ENCODE measurements around the gene HTR3B. TPM values are rescaled to one million over a fixed set of nuclear protein-coding genes. Genes with fewer than 3 reads are reported as not detected.

The HTR3B gene
- total and polyA plus RNA-seq, 4 donors = 0.13 to 0.86 (median 0.79) TPM; not detected in 1

DNA sequence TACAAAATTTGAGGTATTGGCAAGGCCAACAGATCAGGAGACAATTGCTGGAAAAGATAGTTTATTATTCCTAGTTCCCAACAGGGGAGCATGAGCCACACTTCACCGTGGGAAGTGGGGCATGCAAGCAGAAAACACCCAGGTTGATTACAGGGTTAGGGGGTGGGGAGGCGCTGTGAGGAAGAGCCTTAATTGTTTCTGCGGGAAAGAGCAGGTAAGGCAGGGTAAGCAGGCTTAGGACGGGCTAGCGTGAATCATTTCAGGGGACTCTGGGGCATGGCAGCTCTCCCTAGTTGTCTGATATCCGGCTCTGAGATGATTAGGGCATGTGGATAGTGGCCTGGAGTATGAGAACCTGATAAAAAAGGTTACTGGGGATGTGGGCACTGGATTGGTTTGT, 49.6 kb downstream of the HTR3B start:
- 54% methylated on average over 6 of the region's 6 CpGs for WGBS (ENCODE audit: insufficient coverage)
- Histone ChIP-seq H3K4me1 (ENCODE audit: control insufficient read depth, insufficient read depth, low read length) (peaks cover 27% of the 10 kb centered on the region), H3K27ac (ENCODE audit: low read depth, low read length) (no peak overlapping the region), H3K27me3 (ENCODE audit: control insufficient read depth, insufficient read depth, low read length) (no peaks in the 10 kb centered on the region), H3K9me3 (ENCODE audit: control insufficient read depth, insufficient read depth, low read length) (no peaks in the 10 kb centered on the region), H3K4me3 (ENCODE audit: low read depth, low read length) (no peak overlapping the region), H3K36me3 (ENCODE audit: control insufficient read depth, insufficient read depth, low read length) (no peaks in the 10 kb centered on the region)
- no peak for DNase-seq (ENCODE audit: low read depth in 4 of 6, low spot score in 6 of 6)

GRCh38 chr11:113956986-113957385, 52.4 kb downstream of the HTR3B start:
- DNase-seq (ENCODE audit: low read depth in 4 of 6, low spot score in 6 of 6) = peak in 2 of 6 donors; percentile 26 to 61
- no peaks in the 10 kb centered on the region for H3K27me3 ChIP-seq (ENCODE audit: control insufficient read depth, insufficient read depth, low read length)
- no peaks in the 10 kb centered on the region for H3K36me3 ChIP-seq (ENCODE audit: control insufficient read depth, insufficient read depth, low read length)
- H3K4me1 ChIP-seq (ENCODE audit: control insufficient read depth, insufficient read depth, low read length) = peaks cover 21% of the 10 kb centered on the region
- H3K9me3 ChIP-seq (ENCODE audit: control insufficient read depth, insufficient read depth, low read length) = no peaks in the 10 kb centered on the region
- H3K4me3 ChIP-seq (ENCODE audit: low read depth, low read length) = no peak overlapping the region
- no peak overlapping the region for H3K27ac ChIP-seq (ENCODE audit: low read depth, low read length)
- WGBS (ENCODE audit: insufficient coverage) = 50% methylated on average over 8 of the region's 9 CpGs

DNA sequence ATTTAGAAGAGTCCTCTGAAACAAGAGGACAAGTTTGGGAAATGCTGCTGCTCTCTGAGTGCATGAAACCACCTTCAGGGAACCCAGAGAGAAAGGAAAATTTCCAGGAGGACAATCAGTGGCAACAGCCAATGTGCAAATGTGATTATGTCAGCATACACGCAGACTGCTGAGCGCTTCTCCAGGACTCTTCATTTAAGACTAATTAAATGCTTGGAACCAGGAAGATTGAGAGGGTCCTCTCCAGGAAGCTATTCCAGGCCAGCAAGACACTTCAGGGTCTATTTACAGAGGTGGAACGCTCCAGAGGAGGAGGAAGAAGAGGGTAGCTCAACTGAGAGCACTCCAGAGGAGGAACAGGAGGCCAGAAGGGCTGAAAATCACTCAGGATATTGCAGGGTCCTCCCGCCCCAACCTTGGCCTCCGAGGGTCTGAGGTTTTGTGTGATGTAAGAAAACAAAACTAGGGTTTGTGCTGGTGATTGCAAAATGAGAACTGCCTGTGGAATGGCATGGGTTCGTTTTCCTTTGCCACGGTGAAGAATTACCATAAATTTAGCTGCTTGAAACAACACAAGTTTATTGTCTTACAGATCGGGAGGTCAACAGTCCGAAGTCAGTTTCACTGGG, 56.2 kb downstream of the HTR3B start:
- Histone ChIP-seq H3K9me3 (ENCODE audit: control insufficient read depth, insufficient read depth, low read length) (no peaks in the 10 kb centered on the region), H3K4me1 (ENCODE audit: control insufficient read depth, insufficient read depth, low read length) (peaks cover 15% of the 10 kb centered on the region), H3K27ac (ENCODE audit: low read depth, low read length) (no peak overlapping the region), H3K4me3 (ENCODE audit: low read depth, low read length) (no peak overlapping the region), H3K36me3 (ENCODE audit: control insufficient read depth, insufficient read depth, low read length) (no peaks in the 10 kb centered on the region), H3K27me3 (ENCODE audit: control insufficient read depth, insufficient read depth, low read length) (no peaks in the 10 kb centered on the region)
- peak in 1 of 6 donors; percentile 36 for DNase-seq (ENCODE audit: low read depth in 4 of 6, low spot score in 6 of 6)
- 45% methylated on average over 5 of the region's 9 CpGs for WGBS (ENCODE audit: insufficient coverage)

DNA sequence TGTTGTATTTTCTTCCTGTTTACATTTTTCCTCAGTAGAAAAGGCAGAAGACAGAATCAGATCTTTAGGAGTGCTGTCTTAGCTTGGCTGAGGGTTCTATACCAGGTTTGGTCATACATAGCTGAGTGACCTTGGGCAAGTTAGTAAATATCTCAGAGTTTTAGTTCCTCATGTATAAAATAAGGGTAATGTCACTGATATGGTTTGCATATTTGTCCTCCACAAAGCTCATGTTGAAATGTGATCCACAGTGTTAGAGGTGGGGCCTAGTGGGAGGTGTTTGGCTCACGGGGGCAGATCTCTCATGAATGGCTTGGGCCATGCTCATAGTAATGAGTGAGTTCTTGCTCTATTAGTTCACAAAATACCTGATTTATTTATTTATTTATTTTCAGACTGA, 62.8 kb downstream of the HTR3B start:
- H3K27ac ChIP-seq (ENCODE audit: low read depth, low read length) = no peak overlapping the region
- WGBS (ENCODE audit: insufficient coverage) = no CpG with 5 or more reads among the region's 1 CpG
- no peak for DNase-seq (ENCODE audit: low read depth in 4 of 6, low spot score in 6 of 6)
- H3K4me3 ChIP-seq (ENCODE audit: low read depth, low read length) = no peak overlapping the region
- no peaks in the 10 kb centered on the region for H3K27me3 ChIP-seq (ENCODE audit: control insufficient read depth, insufficient read depth, low read length)
- no peaks in the 10 kb centered on the region for H3K36me3 ChIP-seq (ENCODE audit: control insufficient read depth, insufficient read depth, low read length)
- no peaks in the 10 kb centered on the region for H3K4me1 ChIP-seq (ENCODE audit: control insufficient read depth, insufficient read depth, low read length)
- no peaks in the 10 kb centered on the region for H3K9me3 ChIP-seq (ENCODE audit: control insufficient read depth, insufficient read depth, low read length)

DNA sequence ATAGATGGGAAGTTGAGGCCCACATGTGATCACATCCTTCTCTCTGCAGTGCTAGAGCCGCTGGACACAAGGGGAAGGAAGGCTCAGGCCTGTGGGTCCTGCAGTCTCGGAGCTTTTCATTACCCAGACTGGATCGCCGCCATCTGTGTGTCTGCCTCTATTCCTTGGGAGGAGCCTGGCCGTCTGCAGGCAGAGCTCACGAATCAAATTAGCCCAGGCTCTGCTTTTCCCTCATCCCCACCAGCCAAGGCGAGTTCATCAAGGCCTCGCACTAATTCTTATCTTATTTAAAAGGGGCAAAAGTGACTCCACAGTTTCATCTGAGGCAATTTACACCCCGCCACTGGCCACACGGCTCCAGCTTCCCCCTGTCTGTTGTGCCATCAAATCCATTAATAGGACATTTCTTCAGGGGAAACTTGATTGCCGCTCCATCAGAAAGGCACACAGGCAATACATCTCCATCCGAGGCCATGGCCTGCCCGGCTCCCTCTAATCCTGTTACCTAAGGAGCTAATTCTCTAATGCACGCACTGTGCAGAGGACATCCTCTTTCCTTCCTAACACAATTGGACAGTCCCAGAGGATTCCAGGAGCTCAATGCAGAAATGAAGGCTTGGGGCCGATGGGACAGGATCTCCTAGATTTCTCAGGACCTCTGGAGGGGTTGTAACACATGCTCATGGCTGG, 67.1 kb downstream of the HTR3B start:
- Histone ChIP-seq H3K4me3 (ENCODE audit: low read depth, low read length) (no peak overlapping the region), H3K9me3 (ENCODE audit: control insufficient read depth, insufficient read depth, low read length) (no peaks in the 10 kb centered on the region), H3K4me1 (ENCODE audit: control insufficient read depth, insufficient read depth, low read length) (no peaks in the 10 kb centered on the region), H3K36me3 (ENCODE audit: control insufficient read depth, insufficient read depth, low read length) (no peaks in the 10 kb centered on the region), H3K27ac (ENCODE audit: low read depth, low read length) (no peak overlapping the region), H3K27me3 (ENCODE audit: control insufficient read depth, insufficient read depth, low read length) (no peaks in the 10 kb centered on the region)
- 70% methylated on average over 15 of the region's 15 CpGs for WGBS (ENCODE audit: insufficient coverage)
- no peak for DNase-seq (ENCODE audit: low read depth in 4 of 6, low spot score in 6 of 6)

DNA sequence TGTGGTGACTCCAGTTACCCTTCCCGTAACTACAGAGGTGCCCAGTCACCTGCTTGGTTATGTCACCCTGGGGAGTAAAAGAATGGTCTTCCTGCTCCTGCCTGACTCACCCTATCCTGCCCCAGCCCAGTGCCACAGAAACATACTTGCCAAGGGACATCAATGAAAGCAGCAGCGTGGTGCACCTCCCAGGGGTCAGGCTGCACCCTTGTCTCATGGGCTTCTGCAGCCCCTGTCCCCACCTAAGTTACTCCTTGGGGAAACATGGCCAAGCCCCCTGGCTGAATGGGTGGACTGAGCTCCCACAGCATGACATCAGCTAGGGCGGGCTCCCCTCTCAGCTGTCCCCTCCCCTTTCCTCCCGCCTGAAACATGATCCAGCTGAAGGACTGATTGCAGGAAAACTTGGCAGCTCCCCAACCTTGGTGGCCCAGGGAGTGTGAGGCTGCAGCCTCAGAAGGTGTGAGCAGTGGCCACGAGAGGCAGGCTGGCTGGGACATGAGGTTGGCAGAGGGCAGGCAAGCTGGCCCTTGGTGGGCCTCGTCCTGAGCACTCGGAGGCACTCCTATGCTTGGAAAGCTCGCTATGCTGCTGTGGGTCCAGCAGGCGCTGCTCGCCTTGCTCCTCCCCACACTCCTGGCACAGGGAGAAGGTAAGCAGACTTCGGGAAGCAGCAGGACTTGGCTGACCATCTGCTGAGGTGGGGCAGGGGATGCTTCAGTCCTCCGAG, 70.3 kb downstream of the HTR3B start, which contains the start of gene HTR3A:
TSS of gene HTR3A (plus strand) at position 368 of the 730 bp plus-strand sequence. CDS start at position 586, 218 bp downstream.
- H3K27me3 ChIP-seq (ENCODE audit: control insufficient read depth, insufficient read depth, low read length) = no peaks in the 10 kb centered on the region
- 28% methylated on average over 8 of the region's 12 CpGs for WGBS (ENCODE audit: insufficient coverage)

DNA sequence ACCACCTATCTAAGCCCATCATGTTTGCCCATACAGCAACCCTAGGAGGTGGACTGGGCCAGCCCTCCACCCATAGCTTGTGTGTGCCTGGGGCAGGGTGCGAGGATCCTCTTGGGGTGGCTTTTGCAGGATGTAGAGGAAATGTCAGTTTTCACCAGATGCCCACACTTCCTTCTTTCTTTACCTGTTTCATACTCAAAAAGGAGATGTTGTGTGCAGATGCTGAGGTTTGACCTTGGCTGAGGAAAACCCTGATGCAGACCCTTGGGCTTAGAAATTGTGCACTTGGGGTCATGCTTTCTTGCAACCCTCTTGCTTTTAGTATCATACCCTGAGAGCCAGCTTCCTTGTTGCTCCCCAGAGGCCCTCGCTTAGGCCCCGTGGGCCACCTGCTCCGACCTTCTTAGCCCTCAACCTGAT, 72.5 kb downstream of the HTR3B start:
- Histone ChIP-seq H3K4me1 (ENCODE audit: control insufficient read depth, insufficient read depth, low read length) (peaks cover 3% of the 10 kb centered on the region), H3K4me3 (ENCODE audit: low read depth, low read length) (no peak overlapping the region), H3K9me3 (ENCODE audit: control insufficient read depth, insufficient read depth, low read length) (no peaks in the 10 kb centered on the region), H3K27ac (ENCODE audit: low read depth, low read length) (no peak overlapping the region), H3K36me3 (ENCODE audit: control insufficient read depth, insufficient read depth, low read length) (no peaks in the 10 kb centered on the region), H3K27me3 (ENCODE audit: control insufficient read depth, insufficient read depth, low read length) (no peaks in the 10 kb centered on the region)
- DNase-seq (ENCODE audit: low read depth in 4 of 6, low spot score in 6 of 6) = no peak
- 77% methylated on average over 2 of the region's 4 CpGs for WGBS (ENCODE audit: insufficient coverage)

More for the DNA sequence above, 70.3 kb downstream of the HTR3B start, which contains the start of gene HTR3A:
- Histone ChIP-seq H3K27ac (ENCODE audit: low read depth, low read length) (no peak within 1 kb of the TSS), H3K9me3 (ENCODE audit: control insufficient read depth, insufficient read depth, low read length) (no peaks in the 10 kb centered on the region), H3K4me3 (ENCODE audit: low read depth, low read length) (no peak within 1 kb of the TSS), H3K4me1 (ENCODE audit: control insufficient read depth, insufficient read depth, low read length) (peaks cover 3% of the 10 kb centered on the region), H3K36me3 (ENCODE audit: control insufficient read depth, insufficient read depth, low read length) (no peaks in the 10 kb centered on the region)
- DNase-seq (ENCODE audit: low read depth in 4 of 6, low spot score in 6 of 6) = peak in 2 of 6 donors; percentile 52 to 56

GRCh38 chr11:113977701-113978100, 73.1 kb downstream of the HTR3B start:
- DNase-seq (ENCODE audit: low read depth in 4 of 6, low spot score in 6 of 6) = no peak
- H3K27me3 ChIP-seq (ENCODE audit: control insufficient read depth, insufficient read depth, low read length) = no peaks in the 10 kb centered on the region
- H3K9me3 ChIP-seq (ENCODE audit: control insufficient read depth, insufficient read depth, low read length) = no peaks in the 10 kb centered on the region
- WGBS (ENCODE audit: insufficient coverage) = 94% methylated on average over 11 of the region's 11 CpGs
- no peak overlapping the region for H3K4me3 ChIP-seq (ENCODE audit: low read depth, low read length)
- H3K36me3 ChIP-seq (ENCODE audit: control insufficient read depth, insufficient read depth, low read length) = no peaks in the 10 kb centered on the region
- peaks cover 3% of the 10 kb centered on the region for H3K4me1 ChIP-seq (ENCODE audit: control insufficient read depth, insufficient read depth, low read length)
- H3K27ac ChIP-seq (ENCODE audit: low read depth, low read length) = no peak overlapping the region

DNA sequence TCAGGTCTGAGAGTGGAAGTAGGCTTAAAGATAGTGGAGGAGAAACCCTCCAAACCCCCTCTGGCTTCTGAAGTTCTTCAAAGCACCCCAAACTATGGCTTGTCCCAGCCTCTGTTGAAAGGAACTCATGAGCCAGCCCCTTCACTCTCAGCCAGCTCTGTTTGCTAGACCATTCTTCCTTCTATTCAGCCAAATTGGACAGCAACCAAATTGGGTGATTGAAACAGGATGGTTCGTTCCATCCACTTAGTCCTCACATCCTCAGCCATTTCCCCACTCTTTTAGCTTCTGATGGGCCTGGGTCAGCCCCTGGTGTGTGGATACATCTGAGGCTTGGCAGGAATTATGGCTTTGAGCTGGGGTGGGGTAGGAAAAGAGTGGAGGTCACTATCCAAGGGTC, 74.8 kb downstream of the HTR3B start:
- WGBS (ENCODE audit: insufficient coverage) = no CpG with 5 or more reads among the region's 1 CpG
- Histone ChIP-seq H3K4me1 (ENCODE audit: control insufficient read depth, insufficient read depth, low read length) (peaks cover 3% of the 10 kb centered on the region), H3K27me3 (ENCODE audit: control insufficient read depth, insufficient read depth, low read length) (no peaks in the 10 kb centered on the region), H3K9me3 (ENCODE audit: control insufficient read depth, insufficient read depth, low read length) (no peaks in the 10 kb centered on the region), H3K36me3 (ENCODE audit: control insufficient read depth, insufficient read depth, low read length) (no peaks in the 10 kb centered on the region), H3K4me3 (ENCODE audit: low read depth, low read length) (no peak overlapping the region), H3K27ac (ENCODE audit: low read depth, low read length) (no peak overlapping the region)
- peak in 2 of 6 donors; percentile 43 to 52 for DNase-seq (ENCODE audit: low read depth in 4 of 6, low spot score in 6 of 6)

Measured in spinal cord (tissue), 10 donors.